ENCODE measurements around the gene NRL.

GRCh38 chr14:24080142-24080530, 34.6 kb downstream of the NRL start:
- TF ChIP-seq CTCF (IDR thresholded peaks at IDR 0.05), result no peak
- TF ChIP-seq POLR2A (IDR thresholded peaks at IDR 0.05), result no peak
- TF ChIP-seq EP300 (IDR thresholded peaks at IDR 0.05), result no peak
